Neural crest cell (in vitro differentiated cells): Measurements from ENCODE around the gene PAX8. TPM values are rescaled to one million over a fixed set of nuclear protein-coding genes. Genes with fewer than 3 reads are reported as not detected.

ENCODE experiments used
- DNase-seq: peaks from one replicate; pipeline ENCODE4 v3.0.0; 2021; ENCODE audit warnings: low read depth, mixed read lengths, low spot score
- H3K27ac Mint-ChIP-seq: one replicate; pipeline ENCODE4 v1.8.0; 2021; ENCODE audit warnings: mild to moderate bottlenecking, mixed read lengths; ENCODE audit not compliant: unreplicated experiment
- H3K27me3 Mint-ChIP-seq: 2 replicates; pipeline ENCODE4 v1.8.0; 2021; ENCODE audit warnings: low read depth, mild to moderate bottlenecking, mixed read lengths
- H3K36me3 Mint-ChIP-seq: 2 replicates; pipeline ENCODE4 v1.8.0; 2021; ENCODE audit warnings: low read depth, mild to moderate bottlenecking, mixed read lengths
- H3K4me1 Mint-ChIP-seq: 2 replicates; pipeline ENCODE4 v1.8.0; 2021; ENCODE audit warnings: mixed read lengths
- H3K4me3 Mint-ChIP-seq: one replicate; pipeline ENCODE4 v1.8.0; 2021; ENCODE audit warnings: mild to moderate bottlenecking, mixed read lengths
- H3K9me3 Mint-ChIP-seq: 2 replicates; pipeline ENCODE4 v1.8.0; 2021; ENCODE audit warnings: mixed read lengths
- CTCF ChIP-seq: fragments of 200-600 bp; sonication (generic); conservative IDR thresholded peaks from 2 replicates; pipeline ENCODE4 v1.5.0; 2021; ENCODE audit warnings: antibody characterized with exemption, mild to moderate bottlenecking
- total RNA-seq: library from RNA; stranded (reverse); gene quantifications from 2 replicates; pipeline ENCODE4 v1.2.1, GENCODE V29; 2021

Gene PAX8
- total RNA-seq, 1 donor from 2014 or later, result 0.49 TPM

GRCh38 chr2:113216891-113217454 lies 61.7 kb downstream of the PAX8 start:
- Mint-ChIP-seq H3K4me3 (no peak overlapping the region), H3K27ac (no peak overlapping the region), H3K36me3 (no peaks in the 10 kb centered on the region), H3K9me3 (no peaks in the 10 kb centered on the region), H3K27me3 (no peaks in the 10 kb centered on the region), H3K4me1 (peaks cover 56% of the 10 kb centered on the region)
- no peak for TF ChIP-seq CTCF
- DNase-seq, result no peak

GRCh38 chr2:113216321-113216720 lies 62.4 kb downstream of the PAX8 start:
- no peak for TF ChIP-seq CTCF
- H3K4me1 Mint-ChIP-seq, result peaks cover 59% of the 10 kb centered on the region
- no peak overlapping the region for H3K4me3 Mint-ChIP-seq
- H3K27me3 Mint-ChIP-seq, result no peaks in the 10 kb centered on the region
- no peak overlapping the region for H3K27ac Mint-ChIP-seq
- H3K36me3 Mint-ChIP-seq, result no peaks in the 10 kb centered on the region
- DNase-seq, result no peak
- H3K9me3 Mint-ChIP-seq, result no peaks in the 10 kb centered on the region

GRCh38 chr2:113215056-113215455 lies 63.7 kb downstream of the PAX8 start:
- Mint-ChIP-seq H3K27ac (no peak overlapping the region), H3K4me1 (peaks cover 58% of the 10 kb centered on the region), H3K27me3 (no peaks in the 10 kb centered on the region), H3K9me3 (no peaks in the 10 kb centered on the region), H3K4me3 (no peak overlapping the region), H3K36me3 (no peaks in the 10 kb centered on the region)
- DNase-seq, result no peak
- no peak for TF ChIP-seq CTCF

GRCh38 chr2:113214141-113214540 lies 64.6 kb downstream of the PAX8 start:
- no peak overlapping the region for H3K4me3 Mint-ChIP-seq
- H3K27me3 Mint-ChIP-seq, result no peaks in the 10 kb centered on the region
- H3K9me3 Mint-ChIP-seq, result no peaks in the 10 kb centered on the region
- H3K4me1 Mint-ChIP-seq, result peaks cover 50% of the 10 kb centered on the region
- H3K36me3 Mint-ChIP-seq, result no peaks in the 10 kb centered on the region
- no peak for TF ChIP-seq CTCF
- DNase-seq, result no peak
- H3K27ac Mint-ChIP-seq, result no peak overlapping the region

- H3K27ac Mint-ChIP-seq, result no peak overlapping the region
- no peak overlapping the region for H3K4me3 Mint-ChIP-seq
- TF ChIP-seq CTCF, result no peak
- no peaks in the 10 kb centered on the region for H3K36me3 Mint-ChIP-seq
- no peak for DNase-seq
- H3K27me3 Mint-ChIP-seq, result no peaks in the 10 kb centered on the region
- no peaks in the 10 kb centered on the region for H3K9me3 Mint-ChIP-seq
- peaks cover 41% of the 10 kb centered on the region for H3K4me1 Mint-ChIP-seq
Observed at GRCh38 chr2:113213061-113213930, 65.4 kb downstream of the PAX8 start.
